Large intestine (tissue), 3 donors: Measurements from ENCODE around the gene BNIP5. TPM values are rescaled to one million over a fixed set of nuclear protein-coding genes. Genes with fewer than 3 reads are reported as not detected.

ENCODE experiments used
- DNase-seq, 2 donors: peaks; one replicate each; pipeline versions ENCODE4 v3.0.0 to v3.0.0-alpha.2; 2013
- H3K27ac ChIP-seq: one replicate; pipeline ENCODE4 v1.5.1; 2013; ENCODE audit warnings: low read length
- H3K27me3 ChIP-seq: 2 replicates; pipeline ENCODE4 v1.6.1; 2013; ENCODE audit warnings: low read length; ENCODE audit not compliant: control insufficient read depth, insufficient read depth
- H3K36me3 ChIP-seq: 2 replicates; pipeline ENCODE4 v1.6.1; 2013; ENCODE audit warnings: low read length; ENCODE audit not compliant: control insufficient read depth, insufficient read depth
- H3K4me1 ChIP-seq: one replicate; pipeline ENCODE4 v1.6.1; 2013; ENCODE audit warnings: low read length; ENCODE audit not compliant: control insufficient read depth, insufficient read depth
- H3K4me3 ChIP-seq: one replicate; pipeline ENCODE4 v1.5.1; 2013; ENCODE audit warnings: low read length
- H3K9me3 ChIP-seq: one replicate; pipeline ENCODE4 v1.6.1; 2013; ENCODE audit warnings: mild to moderate bottlenecking, low read depth, low read length, moderate library complexity; ENCODE audit not compliant: control insufficient read depth
- WGBS: methylation state at CpG from one replicate; pipeline ENCODE4 v1.1.5; 2013; ENCODE audit warnings: low lambda C conversion rate; ENCODE audit not compliant: insufficient coverage; 5-methylcytosine and 5-hydroxymethylcytosine counted together
- polyA plus RNA-seq: library from polyadenylated mRNA; unstranded; fragments of 120-200 nt; gene quantifications from one replicate; pipeline ENCODE4 v1.2.1, GENCODE V29; 2013

BNIP5 gene
- polyA plus RNA-seq, 1 donor, result 11.2 TPM

- H3K27me3 ChIP-seq, result no peaks in the 10 kb centered on the region
- H3K9me3 ChIP-seq, result no peaks in the 10 kb centered on the region
- H3K36me3 ChIP-seq, result peaks cover 59% of the 10 kb centered on the region
- peaks cover 3% of the 10 kb centered on the region for H3K4me1 ChIP-seq
- DNase-seq, result peak in 1 of 2 donors; percentile 39
- H3K4me3 ChIP-seq, result no peak overlapping the region
- H3K27ac ChIP-seq, result no peak overlapping the region
- no CpG with 5 or more reads among the region's 7 CpGs for WGBS
These were observed 10.2 kb downstream of the BNIP5 start for GRCh38 chr6:36326356-36326995.

GRCh38 chr6:36324715-36325114, 12.0 kb downstream of the BNIP5 start:
- peaks cover 54% of the 10 kb centered on the region for H3K36me3 ChIP-seq
- WGBS, result no CpG with 5 or more reads among the region's 4 CpGs
- no peaks in the 10 kb centered on the region for H3K9me3 ChIP-seq
- H3K4me3 ChIP-seq, result no peak overlapping the region
- H3K4me1 ChIP-seq, result peaks cover 13% of the 10 kb centered on the region
- no peak overlapping the region for H3K27ac ChIP-seq
- DNase-seq, result no peak
- H3K27me3 ChIP-seq, result no peaks in the 10 kb centered on the region

GRCh38 chr6:36324191-36324590, 12.5 kb downstream of the BNIP5 start:
- DNase-seq, result no peak
- no CpG with 5 or more reads among the region's 6 CpGs for whole genome bisulfite sequencing
- no peak overlapping the region for H3K4me3 ChIP-seq
- H3K36me3 ChIP-seq, result peaks cover 52% of the 10 kb centered on the region
- H3K4me1 ChIP-seq, result peaks cover 18% of the 10 kb centered on the region
- no peaks in the 10 kb centered on the region for H3K27me3 ChIP-seq
- no peak overlapping the region for H3K27ac ChIP-seq
- no peaks in the 10 kb centered on the region for H3K9me3 ChIP-seq

GRCh38 chr6:36323062-36323461, 13.6 kb downstream of the BNIP5 start:
- no peaks in the 10 kb centered on the region for H3K9me3 ChIP-seq
- no peak for DNase-seq
- H3K27ac ChIP-seq, result no peak overlapping the region
- peaks cover 49% of the 10 kb centered on the region for H3K36me3 ChIP-seq
- H3K27me3 ChIP-seq, result no peaks in the 10 kb centered on the region
- peaks cover 18% of the 10 kb centered on the region for H3K4me1 ChIP-seq
- 70% methylated on average over 2 of the region's 8 CpGs for WGBS
- no peak overlapping the region for H3K4me3 ChIP-seq

GRCh38 chr6:36322591-36322990, 14.1 kb downstream of the BNIP5 start:
- Histone ChIP-seq H3K9me3 (no peaks in the 10 kb centered on the region), H3K4me1 (peaks cover 18% of the 10 kb centered on the region), H3K27ac (no peak overlapping the region), H3K27me3 (no peaks in the 10 kb centered on the region), H3K36me3 (peaks cover 49% of the 10 kb centered on the region), H3K4me3 (no peak overlapping the region)
- no peak for DNase-seq
- WGBS, result no CpG with 5 or more reads among the region's 3 CpGs

GRCh38 chr6:36320475-36320874, 16.2 kb downstream of the BNIP5 start:
- DNase-seq, result peak; percentile 51 to 68
- peak overlapping the region; percentile 9 for H3K27ac ChIP-seq
- no peaks in the 10 kb centered on the region for H3K27me3 ChIP-seq
- WGBS, result no CpG with 5 or more reads among the region's 11 CpGs
- H3K36me3 ChIP-seq, result peaks cover 33% of the 10 kb centered on the region
- no peaks in the 10 kb centered on the region for H3K9me3 ChIP-seq
- no peak overlapping the region for H3K4me3 ChIP-seq
- peaks cover 15% of the 10 kb centered on the region for H3K4me1 ChIP-seq

GRCh38 chr6:36319821-36320220, 16.9 kb downstream of the BNIP5 start:
- WGBS, result no CpG with 5 or more reads among the region's 2 CpGs
- Histone ChIP-seq H3K4me1 (peaks cover 15% of the 10 kb centered on the region), H3K36me3 (peaks cover 27% of the 10 kb centered on the region), H3K9me3 (no peaks in the 10 kb centered on the region), H3K27me3 (no peaks in the 10 kb centered on the region), H3K27ac (peak overlapping the region; percentile 9), H3K4me3 (no peak overlapping the region)
- no peak for DNase-seq

- no CpG with 5 or more reads among the region's 9 CpGs for WGBS
- peak in 1 of 2 donors; percentile 43 for DNase-seq
- Histone ChIP-seq H3K9me3 (no peaks in the 10 kb centered on the region), H3K4me3 (no peak overlapping the region), H3K27ac (no peak overlapping the region), H3K27me3 (no peaks in the 10 kb centered on the region), H3K4me1 (peaks cover 17% of the 10 kb centered on the region), H3K36me3 (peaks cover 24% of the 10 kb centered on the region)
These were observed 17.3 kb downstream of the BNIP5 start for GRCh38 chr6:36319436-36319762.

- Histone ChIP-seq H3K27ac (no peak overlapping the region), H3K27me3 (no peaks in the 10 kb centered on the region), H3K36me3 (peaks cover 24% of the 10 kb centered on the region), H3K9me3 (no peaks in the 10 kb centered on the region), H3K4me3 (no peak overlapping the region), H3K4me1 (peaks cover 21% of the 10 kb centered on the region)
- 78% methylated on average over 1 of the region's 6 CpGs for WGBS
- DNase-seq, result no peak
These were observed 17.8 kb downstream of the BNIP5 start for GRCh38 chr6:36318690-36319435.

- Histone ChIP-seq H3K27me3 (no peaks in the 10 kb centered on the region), H3K4me3 (no peak overlapping the region), H3K36me3 (peaks cover 16% of the 10 kb centered on the region), H3K4me1 (peaks cover 31% of the 10 kb centered on the region), H3K27ac (no peak overlapping the region), H3K9me3 (no peaks in the 10 kb centered on the region)
- no peak for DNase-seq
- WGBS, result no CpG with 5 or more reads among the region's 2 CpGs
These were observed 19.1 kb downstream of the BNIP5 start for GRCh38 chr6:36317623-36318022.

- Histone ChIP-seq H3K4me1 (peaks cover 31% of the 10 kb centered on the region), H3K36me3 (peaks cover 7% of the 10 kb centered on the region), H3K4me3 (no peak overlapping the region), H3K27ac (peak overlapping the region; percentile 14), H3K27me3 (no peaks in the 10 kb centered on the region), H3K9me3 (no peaks in the 10 kb centered on the region)
- no CpG with 5 or more reads among the region's 5 CpGs for WGBS
- peak in 1 of 2 donors; percentile 39 for DNase-seq
These were observed 20.8 kb downstream of the BNIP5 start for GRCh38 chr6:36315921-36316320.
